ENCODE results near the gene ACTR3C. TPM values are rescaled to one million over a fixed set of nuclear protein-coding genes. Genes with fewer than 3 reads are reported as not detected.

The ACTR3C gene
- total and polyA plus RNA-seq, 2 experiments from 2014 or later: 1.5 to 3.5 TPM

- H3K27me3 Mint-ChIP-seq (ENCODE audit: insufficient read depth, low read depth, poor library complexity): peaks cover 22% of the 10 kb centered on the region
- Histone ChIP-seq H3K27ac (ENCODE audit: low read depth) (peak overlapping the region; percentile 96), H3K79me2 (replicated peaks; ENCODE audit: insufficient read depth) (peaks cover 46% of the 10 kb centered on the region), H3K27me3 (ENCODE audit: insufficient read depth) (no peaks in the 10 kb centered on the region), H3K36me3 (ENCODE audit: insufficient read depth) (0 out of 2 replicates have a peak, but pooled peaks cover 3% of the 10 kb centered on the region), H3K4me2 (peak overlapping the region; percentile 96), H3K4me1 (ENCODE audit: insufficient read depth) (peaks cover 42% of the 10 kb centered on the region), H4K20me1 (replicated peaks; ENCODE audit: insufficient read depth) (peaks cover 5% of the 10 kb centered on the region), H2AFZ (no peak overlapping the region), H3F3A (replicated peaks; ENCODE audit: low read depth) (peaks cover 19% of the 10 kb centered on the region), H3K9me2 (ENCODE audit: insufficient read depth) (no peaks in the 10 kb centered on the region), H3K4me3 (peak overlapping the region; percentile 81)
- DNase-seq (ENCODE audit: low spot score) (peak; percentile 94), ATAC-seq (peak; percentile 63)
- peak overlapping the region; percentile 100 for H3K27ac Mint-ChIP-seq
- no peaks in the 10 kb centered on the region for H3K9me3 Mint-ChIP-seq
- H3K4me1 Mint-ChIP-seq: peaks cover 53% of the 10 kb centered on the region
- peaks cover 42% of the 10 kb centered on the region for H3K36me3 Mint-ChIP-seq (ENCODE audit: low read depth)
- peak overlapping the region; percentile 98 for H3K4me3 Mint-ChIP-seq
- TF ChIP-seq JUNB (IDR thresholded peaks at IDR 0.05; ENCODE audit: unreplicated experiment): no peak
- TF ChIP-seq EZH2 (IDR thresholded peaks at IDR 0.05; ENCODE audit: low read depth, unreplicated experiment): no peak
- TF ChIP-seq CREB1 (CRISPR knock-in tag; IDR thresholded peaks at IDR 0.05; ENCODE audit: low read depth): peak; percentile 65
- TF ChIP-seq, protein P1, sequence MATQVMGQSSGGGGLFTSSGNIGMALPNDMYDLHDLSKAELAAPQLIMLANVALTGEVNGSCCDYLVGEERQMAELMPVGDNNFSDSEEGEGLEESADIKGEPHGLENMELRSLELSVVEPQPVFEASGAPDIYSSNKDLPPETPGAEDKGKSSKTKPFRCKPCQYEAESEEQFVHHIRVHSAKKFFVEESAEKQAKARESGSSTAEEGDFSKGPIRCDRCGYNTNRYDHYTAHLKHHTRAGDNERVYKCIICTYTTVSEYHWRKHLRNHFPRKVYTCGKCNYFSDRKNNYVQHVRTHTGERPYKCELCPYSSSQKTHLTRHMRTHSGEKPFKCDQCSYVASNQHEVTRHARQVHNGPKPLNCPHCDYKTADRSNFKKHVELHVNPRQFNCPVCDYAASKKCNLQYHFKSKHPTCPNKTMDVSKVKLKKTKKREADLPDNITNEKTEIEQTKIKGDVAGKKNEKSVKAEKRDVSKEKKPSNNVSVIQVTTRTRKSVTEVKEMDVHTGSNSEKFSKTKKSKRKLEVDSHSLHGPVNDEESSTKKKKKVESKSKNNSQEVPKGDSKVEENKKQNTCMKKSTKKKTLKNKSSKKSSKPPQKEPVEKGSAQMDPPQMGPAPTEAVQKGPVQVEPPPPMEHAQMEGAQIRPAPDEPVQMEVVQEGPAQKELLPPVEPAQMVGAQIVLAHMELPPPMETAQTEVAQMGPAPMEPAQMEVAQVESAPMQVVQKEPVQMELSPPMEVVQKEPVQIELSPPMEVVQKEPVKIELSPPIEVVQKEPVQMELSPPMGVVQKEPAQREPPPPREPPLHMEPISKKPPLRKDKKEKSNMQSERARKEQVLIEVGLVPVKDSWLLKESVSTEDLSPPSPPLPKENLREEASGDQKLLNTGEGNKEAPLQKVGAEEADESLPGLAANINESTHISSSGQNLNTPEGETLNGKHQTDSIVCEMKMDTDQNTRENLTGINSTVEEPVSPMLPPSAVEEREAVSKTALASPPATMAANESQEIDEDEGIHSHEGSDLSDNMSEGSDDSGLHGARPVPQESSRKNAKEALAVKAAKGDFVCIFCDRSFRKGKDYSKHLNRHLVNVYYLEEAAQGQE (IDR thresholded peaks at IDR 0.05; ENCODE audit: unreplicated experiment): no peak
- TF ChIP-seq ZNF331 (CRISPR knock-in tag; IDR thresholded peaks at IDR 0.05; ENCODE audit: low read depth): no peak
- no peak for TF ChIP-seq STAT1 (IDR thresholded peaks at IDR 0.05; ENCODE audit: unreplicated experiment)
- TF ChIP-seq, protein P2, sequence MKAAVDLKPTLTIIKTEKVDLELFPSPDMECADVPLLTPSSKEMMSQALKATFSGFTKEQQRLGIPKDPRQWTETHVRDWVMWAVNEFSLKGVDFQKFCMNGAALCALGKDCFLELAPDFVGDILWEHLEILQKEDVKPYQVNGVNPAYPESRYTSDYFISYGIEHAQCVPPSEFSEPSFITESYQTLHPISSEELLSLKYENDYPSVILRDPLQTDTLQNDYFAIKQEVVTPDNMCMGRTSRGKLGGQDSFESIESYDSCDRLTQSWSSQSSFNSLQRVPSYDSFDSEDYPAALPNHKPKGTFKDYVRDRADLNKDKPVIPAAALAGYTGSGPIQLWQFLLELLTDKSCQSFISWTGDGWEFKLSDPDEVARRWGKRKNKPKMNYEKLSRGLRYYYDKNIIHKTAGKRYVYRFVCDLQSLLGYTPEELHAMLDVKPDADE (IDR thresholded peaks at IDR 0.05): peak; percentile 41; the same call in 1 of the 2 replicates
- TF ChIP-seq POLR2AphosphoS5 (IDR thresholded peaks at IDR 0.05; ENCODE audit: low read depth): peak; percentile 59
- no peak for TF ChIP-seq ZNF114 (CRISPR knock-in tag; IDR thresholded peaks at IDR 0.05)
- no peak for TF ChIP-seq ZNF462 (CRISPR knock-in tag; IDR thresholded peaks at IDR 0.05)
- TF ChIP-seq CTCF (conservative IDR thresholded peaks at IDR 0.05; ENCODE audit: low read depth in 2 of 2): no peak
- no peak for TF ChIP-seq NANOG (IDR thresholded peaks at IDR 0.05; ENCODE audit: borderline replicate concordance)
- no peak for TF ChIP-seq EZH2phosphoT487 (IDR thresholded peaks at IDR 0.05; ENCODE audit: unreplicated experiment)
Observed at GRCh38 chr7:150368884-150369747, 45.8 kb upstream of the ACTR3C start.
